HG03575 (cell line): Measurements from ENCODE around the gene DPPA3.
"Not testable (repeated sequence)": the region's sequence is repeated elsewhere in the genome, so short reads cannot be mapped to it uniquely, and the experiment has no call there.

ENCODE experiments used
- ATAC-seq: cut with Tn5 transposase; IDR thresholded peaks from one replicate; pipeline ENCODE4 v1.9.1; 2021; ENCODE audit not compliant: unreplicated experiment, insufficient number of reproducible peaks, low FRiP score; ENCODE audit errors: extremely low read depth

DPPA3 gene

DNA sequence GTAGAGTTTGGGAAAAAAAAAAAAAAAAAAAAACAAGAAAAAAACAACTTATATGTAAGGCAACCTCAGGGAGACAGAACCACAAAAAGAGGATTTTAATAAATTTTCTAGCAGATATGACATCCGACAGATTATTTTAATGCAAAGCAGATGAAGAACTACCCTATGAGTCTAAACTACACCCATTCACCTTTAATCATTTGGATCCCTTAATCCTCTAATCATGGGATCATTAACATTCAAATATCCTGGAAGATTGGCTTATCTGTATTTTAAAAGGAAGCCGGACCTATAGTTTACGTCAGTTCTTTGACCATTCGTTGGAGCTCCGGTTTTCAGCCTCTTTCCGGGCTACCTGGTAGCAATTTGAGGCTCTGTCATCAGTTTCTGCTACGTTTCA, at the start of gene DPPA3:
Gene DPPA3, plus strand, starts transcription at position 301 of the 400 bp plus-strand sequence. CDS start 138 bp downstream, outside the sequence.
- no peak for ATAC-seq

DNA sequence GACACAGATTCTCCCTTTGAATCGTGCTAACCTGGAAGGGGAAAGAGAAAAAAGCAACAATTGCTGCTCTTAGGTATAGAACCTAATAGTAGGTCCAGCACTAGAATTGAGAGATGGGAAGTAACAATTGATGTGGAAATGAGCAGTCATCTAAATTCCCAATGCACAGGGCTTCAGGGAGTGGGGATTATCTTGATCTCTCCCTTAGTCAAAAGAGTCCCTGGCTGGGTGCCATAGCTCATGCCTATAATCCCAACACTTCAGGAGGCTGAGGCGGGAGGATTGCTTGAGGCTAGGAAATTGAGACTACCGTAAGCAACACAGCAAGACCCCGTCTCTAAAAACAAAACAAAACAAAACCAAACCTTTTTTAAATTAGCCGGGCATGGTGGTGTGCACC, 49.5 kb upstream of the DPPA3 start:
- no peak for ATAC-seq

DNA sequence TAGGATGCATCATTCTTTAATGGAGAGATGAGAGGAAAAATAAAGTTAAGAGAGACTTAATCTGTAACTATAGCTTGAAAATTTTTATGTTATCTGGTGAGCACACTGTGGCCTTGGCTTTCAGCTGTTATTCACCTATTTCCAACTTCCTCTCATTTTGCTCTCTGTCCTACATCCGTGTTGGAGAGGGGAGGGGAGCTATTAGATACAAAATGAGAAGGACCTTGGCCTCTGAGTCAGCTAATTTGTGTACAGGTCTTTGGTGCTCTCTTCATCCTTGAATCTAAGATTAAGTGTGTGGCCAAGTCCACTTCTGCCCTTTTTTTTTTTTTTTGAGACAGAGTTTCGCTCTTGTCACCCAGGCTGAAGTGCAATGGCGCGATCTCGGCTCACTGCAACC, 44.6 kb upstream of the DPPA3 start:
- ATAC-seq = no peak

DNA sequence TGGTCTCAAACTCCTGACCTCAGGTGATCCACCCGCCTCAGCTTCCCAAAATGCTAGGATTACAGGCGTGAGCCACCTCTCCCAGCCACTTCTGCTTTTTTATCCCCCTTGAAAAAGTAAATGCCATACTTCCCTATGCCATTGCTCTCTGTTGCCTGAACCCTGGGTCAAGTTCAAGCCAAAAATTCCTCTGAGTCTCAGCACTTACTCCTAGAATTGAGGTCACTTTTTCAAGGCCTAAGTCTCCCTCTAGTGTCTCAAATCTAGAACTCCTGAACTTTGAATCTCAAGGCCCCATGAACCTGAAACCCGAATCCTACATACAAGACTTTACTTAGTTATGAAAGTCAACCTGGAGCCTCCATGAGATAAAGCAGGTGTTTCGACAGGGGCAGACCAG, 44.1 kb upstream of the DPPA3 start:
- ATAC-seq = no peak

DNA sequence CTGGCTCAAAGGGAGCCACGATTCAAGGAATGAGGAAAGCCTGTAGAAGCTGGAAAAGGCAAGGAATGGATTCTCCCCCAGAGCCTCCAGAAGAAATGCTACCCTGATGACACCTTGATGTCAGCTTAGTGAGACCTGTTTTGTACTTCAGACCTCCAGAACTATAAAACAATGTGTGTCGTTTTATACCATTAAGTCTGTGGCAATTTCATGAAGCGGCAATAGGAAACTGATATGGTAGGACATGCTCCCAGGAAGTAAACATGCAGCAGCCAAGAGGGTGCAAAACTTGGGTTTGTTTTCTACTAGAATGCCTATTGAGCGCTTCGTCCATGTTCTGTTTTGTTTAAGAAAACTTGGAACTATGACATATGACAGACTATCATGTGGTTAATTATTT, 43.1 kb upstream of the DPPA3 start:
- ATAC-seq = no peak

DNA sequence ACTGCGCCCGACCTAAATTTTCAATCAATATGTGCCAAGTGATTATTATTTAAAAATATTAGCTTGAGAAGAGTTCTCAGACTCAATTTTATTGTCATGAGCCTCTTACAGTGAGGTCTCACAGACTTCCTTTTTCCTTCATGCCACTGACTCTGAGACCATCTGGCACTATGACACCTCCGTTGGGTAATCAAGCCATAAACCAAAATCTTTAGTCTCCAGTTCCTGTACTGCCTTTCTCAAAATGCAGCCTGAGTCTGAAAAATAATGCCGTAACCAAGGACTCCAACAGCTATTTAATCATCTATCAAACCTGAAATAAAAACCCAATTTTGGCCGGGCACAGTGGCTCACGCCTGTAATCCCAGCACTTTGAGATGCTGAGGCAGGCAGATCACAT, 35.8 kb upstream of the DPPA3 start:
- not testable (repeated sequence) for ATAC-seq

DNA sequence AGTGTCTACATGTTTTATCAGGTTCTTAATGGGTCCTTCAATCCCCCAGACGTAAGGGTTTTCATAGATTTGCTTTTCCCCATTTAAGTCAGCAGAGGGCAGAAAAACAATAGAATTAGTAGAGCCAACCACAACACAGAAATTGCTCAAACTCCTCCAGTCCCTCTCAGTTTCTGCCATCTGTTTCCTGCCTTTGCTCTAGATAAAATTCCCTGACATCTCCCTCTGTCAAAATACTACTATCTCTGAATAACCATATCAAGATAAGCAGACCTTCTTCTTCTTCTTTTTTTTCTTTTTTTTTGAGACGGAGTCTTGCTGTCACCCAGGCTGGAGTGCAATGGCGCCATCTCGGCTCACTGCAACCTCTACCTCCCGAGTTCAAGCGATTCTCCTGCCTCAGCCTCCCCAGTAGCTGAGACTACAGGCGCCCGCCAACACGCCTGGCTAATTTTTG, 33.8 kb upstream of the DPPA3 start:
- ATAC-seq = not testable (repeated sequence)

DNA sequence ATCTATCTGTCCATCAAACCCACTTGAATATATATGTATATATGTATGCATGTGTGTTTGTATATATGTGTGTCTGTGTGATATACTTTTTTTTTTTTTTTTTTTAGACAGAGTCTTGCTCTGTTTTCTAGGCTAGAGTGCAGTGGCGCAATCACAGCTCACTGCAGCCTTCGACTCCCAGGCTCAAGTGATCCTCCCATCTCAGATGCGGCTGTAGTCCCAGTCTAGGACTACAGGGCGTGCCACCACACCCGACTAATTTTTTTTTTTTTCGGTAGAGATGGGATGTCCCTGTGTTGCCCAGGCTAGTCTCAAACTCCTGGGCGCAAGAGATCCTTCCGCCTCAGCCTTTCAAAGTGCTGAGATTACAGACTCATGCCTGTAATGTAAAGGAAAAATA, 32.5 kb upstream of the DPPA3 start:
- no peak for ATAC-seq

DNA sequence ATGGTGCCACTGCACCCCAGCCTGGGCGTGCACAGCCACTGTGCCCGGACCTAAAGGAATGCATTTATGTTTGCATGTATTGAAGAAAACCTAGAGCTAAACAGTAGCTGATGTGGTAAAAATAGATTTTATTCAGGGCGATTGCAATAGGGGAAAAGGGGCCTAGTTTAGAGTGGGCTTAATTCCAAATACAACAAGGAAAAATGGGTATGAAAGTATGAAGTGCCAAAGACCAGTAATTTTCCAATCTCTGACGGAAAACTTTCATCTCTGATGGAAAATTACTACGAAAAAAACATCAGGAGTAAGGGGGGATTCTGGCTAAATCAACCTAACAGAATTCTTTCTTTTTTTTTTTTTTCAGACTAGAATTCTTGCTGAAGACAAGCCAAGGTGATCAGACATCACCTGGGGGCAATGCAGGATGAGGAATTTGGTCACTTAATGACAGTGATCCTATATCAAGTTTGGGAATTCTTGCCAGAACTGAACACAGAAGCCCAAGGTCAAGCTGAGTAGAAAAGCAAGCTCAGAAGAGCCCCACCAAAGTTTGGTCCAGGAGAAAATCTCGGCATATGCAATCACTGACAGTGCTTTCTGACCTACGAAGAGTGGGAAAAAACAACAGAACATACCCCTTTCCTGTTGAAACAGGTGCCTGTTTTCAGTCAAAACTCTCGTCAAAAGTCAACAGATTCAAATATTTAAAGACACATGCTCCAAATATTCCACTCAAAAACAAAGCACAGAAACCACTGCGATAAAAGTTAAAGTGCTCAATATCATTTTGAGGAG, 31.8 kb upstream of the DPPA3 start:
- no peak for ATAC-seq

DNA sequence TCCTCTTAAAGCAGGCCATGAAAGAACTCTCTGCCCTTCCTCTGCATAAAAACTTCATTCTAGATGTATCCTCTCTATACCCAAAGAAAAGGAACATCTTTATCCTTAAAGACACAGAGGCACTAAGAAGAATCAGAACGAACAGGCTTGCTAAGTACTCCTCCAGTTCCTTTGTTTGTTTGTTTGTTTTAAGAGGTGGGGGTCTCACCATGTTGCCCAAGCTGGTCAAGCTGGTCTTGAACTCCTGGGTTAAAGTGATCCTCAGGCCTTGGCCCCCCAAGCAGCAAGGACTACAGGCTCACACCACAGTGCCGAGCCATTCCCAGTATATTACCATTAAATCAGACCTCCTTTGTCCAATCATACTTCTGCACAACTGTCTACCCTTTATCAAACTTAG, 29.7 kb upstream of the DPPA3 start:
- no peak for ATAC-seq

DNA sequence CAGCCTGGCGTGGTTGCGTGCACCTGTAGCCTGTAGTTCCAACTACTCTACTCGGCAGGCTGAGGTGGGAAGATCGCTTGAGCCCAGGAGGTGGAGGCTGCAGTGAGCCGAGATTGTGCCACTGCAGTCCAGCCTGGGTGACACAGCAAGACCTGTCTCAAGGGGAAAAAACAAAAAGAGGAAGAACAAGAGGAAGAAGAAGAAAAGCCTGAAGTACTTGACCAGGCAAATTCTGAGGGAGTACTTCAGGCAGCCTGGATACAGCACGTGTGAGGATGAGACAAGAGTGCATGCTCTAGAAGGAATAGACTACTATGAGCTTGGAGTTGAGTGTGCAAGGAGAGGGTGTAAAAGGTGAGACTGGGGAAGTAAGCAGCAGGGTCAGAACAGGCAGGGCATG, 17.4 kb upstream of the DPPA3 start:
- no peak for ATAC-seq

DNA sequence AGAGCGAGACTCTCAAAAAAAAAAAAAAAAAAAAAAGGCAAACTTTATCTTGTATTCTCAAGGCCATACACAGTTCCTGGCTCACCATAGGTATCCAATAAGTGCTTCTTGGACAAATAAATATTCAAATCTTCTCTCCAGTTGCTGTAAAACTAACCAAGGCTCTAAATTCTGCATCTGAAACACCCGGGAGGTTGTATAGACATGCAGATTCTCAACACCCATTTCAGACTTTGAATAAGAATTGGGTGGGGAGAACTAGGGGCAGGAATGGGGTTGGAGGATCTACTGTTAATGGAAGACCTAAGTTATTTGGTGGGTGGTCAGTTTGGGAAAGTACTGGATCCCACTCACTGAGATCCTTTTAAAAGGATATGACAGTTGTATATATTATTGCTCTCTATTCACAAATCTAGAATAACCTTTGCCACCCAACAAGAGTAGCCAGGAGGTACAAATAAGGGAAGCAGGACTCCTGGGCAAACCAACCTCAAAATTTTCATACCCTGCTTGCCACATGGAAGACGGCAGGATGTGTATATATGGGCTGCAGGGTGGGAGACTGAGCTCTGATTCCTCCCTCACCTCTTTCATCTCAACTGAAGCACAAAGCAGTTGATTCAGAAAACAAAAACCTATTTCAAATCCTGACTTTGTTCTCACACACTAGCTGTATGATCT, 16.5 kb upstream of the DPPA3 start:
- no peak for ATAC-seq

DNA sequence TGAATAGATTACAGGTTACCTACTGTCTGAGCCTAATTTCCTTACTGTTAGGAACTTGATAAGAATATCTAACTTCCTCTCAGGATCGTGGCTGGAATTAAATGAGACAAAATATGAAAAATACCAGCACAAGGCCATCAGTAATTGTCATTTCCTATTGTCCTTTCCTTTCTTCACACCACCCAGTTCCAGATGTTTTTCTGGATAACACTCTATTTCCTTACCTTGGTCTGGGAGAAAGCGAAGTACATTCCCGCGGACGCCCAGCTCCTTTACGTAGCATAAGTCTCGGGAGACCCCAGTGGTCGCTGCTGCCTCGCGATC, 16.0 kb upstream of the DPPA3 start:
- ATAC-seq = no peak

DNA sequence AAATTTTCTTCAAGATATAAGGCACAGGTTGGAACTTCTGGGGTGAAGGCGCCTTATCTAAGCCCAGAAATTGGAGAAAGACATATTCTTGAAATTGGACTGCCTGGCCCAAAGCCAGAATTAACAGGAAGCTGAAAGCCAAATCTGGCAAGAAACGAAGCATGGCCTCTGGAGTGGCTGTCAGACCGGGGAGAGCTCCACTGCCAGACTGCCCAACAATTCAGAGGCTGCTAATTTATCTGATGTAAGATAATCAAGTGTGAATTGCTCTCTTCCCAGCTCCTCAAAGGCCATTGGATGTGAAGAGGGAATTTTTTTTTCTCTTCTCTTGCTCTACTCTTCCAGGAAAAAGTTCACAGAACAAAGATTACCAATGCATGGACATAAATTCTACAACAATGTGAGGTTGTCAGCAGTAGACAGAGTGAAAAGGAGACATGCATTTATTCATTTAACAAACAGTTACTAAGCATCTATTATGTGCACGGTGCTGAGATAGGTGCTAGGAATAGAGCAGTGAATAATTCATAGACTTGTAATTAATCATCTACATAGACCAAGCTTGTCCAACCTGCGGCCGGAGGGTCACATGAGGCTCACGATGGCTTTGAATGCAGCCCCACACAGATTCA, 15.6 kb upstream of the DPPA3 start, which contains the start of gene GDF3:
Gene GDF3, minus strand, starts transcription at position 210 of the 632 bp plus-strand sequence. Its CDS starts 47 bp downstream, at position 163.
- ATAC-seq = no peak

DNA sequence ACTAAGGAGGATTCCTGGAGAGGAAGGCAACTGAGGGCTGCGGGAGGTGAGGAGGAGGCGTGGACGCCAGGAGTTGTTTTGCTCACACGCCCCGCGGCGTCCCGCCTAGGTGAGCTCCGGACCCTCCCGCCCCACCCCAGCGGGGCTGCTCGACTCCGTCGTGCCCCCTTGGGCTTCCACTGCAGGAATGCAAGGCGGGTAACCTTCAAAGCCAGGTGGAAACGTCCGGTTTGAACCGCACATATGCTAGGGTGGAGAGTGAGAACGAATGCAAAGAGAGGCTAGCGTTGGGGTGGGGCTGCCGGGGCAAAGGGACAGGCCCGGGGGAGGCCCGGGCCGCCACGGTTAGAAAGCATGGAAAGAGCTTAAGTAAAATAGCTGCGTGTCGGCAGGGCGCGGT, 5.4 kb upstream of the DPPA3 start:
- ATAC-seq = no peak

DNA sequence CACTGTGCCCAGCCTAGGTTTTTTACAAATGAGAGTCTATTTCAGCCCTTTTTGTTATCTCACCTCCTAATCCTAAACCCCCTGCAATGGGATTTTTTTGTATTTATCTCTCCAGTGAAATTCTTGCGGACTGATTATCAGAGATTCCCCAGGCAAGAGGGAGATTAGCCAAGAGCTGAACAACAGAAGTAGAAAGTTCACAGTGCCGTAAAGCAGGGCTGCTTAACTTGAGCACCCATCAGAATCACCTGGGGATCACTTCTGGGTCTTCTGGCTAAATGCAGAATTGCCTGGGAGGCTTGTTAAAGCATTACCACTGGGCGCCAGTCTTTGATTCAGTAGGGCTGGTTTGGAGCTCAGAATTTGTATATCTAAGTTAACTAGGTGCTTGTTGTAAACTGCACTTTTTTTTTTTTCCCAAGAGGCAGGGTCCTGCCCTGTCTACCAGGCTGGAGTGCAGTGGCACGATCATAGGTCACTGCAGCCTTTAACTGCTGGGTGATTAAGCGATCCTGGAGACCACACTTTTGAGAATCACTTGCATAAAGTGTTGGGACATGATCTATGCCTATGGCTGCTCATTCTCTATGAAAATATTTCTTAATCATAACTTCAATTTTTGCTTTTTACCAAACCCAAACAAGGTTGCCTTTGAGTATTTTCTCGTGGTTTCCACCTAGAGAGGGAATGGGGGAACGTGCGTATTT, 1.1 kb upstream of the DPPA3 start:
- no peak for ATAC-seq

DNA sequence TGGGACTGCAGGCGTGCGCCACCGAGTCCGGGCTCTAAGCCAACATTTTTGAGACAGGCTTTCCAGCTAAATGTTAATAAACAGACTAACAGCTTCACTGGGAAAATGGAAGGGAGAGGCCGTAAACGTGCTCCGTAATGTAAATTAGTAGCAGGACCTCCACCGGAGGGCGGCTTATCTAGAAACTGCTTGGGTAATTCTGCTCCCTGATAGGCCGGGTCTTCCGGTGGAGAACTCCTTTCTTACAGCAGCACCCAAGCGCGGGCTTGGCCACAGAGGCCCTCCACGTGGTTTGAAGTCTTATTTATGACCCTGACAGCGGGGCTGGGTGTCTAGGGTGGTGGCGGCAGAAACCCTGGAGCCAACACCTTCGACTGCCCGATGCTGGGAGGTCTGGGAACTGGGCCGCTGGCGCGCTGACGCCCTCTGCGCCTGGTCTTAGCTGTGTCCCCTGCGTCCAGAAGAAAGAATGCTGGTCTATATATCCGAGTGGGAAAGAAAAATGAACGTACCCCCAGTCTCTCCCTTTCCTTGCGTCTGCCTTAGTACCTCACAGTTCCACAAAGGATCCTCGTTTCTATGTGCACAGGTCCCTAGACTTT, 1.7 kb downstream of the DPPA3 start:
- no peak for ATAC-seq

DNA sequence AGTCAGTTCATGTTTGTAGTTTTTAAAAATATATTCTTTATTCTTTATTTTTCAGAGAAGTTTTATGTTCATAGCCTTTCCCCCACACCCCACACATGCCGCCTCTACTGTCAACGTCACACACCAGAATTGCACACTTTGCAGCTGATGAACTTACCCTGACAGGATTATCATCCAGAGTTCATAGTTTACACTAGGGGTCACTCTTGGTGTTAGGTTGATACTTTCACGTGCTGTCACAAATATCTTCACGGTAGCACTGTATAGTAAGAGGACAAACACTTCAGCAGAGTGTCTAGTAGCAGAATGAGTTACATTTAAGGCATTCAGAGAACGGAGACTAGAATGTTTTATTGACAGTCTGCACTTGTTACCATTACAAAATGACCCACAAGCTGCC, 5.1 kb downstream of the DPPA3 start:
- no peak for ATAC-seq
